Neural crest cell (in vitro differentiated cells): ENCODE data around the gene DNASE2B. TPM values are rescaled to one million over a fixed set of nuclear protein-coding genes. Genes with fewer than 3 reads are reported as not detected.

Experiments used
- DNase-seq: peaks from one replicate; pipeline ENCODE4 v3.0.0; 2021; ENCODE audit warnings: low read depth, mixed read lengths, low spot score
- H3K27ac Mint-ChIP-seq: one replicate; pipeline ENCODE4 v1.8.0; 2021; ENCODE audit warnings: mild to moderate bottlenecking, mixed read lengths; ENCODE audit not compliant: unreplicated experiment
- H3K27me3 Mint-ChIP-seq: 2 replicates; pipeline ENCODE4 v1.8.0; 2021; ENCODE audit warnings: low read depth, mild to moderate bottlenecking, mixed read lengths
- H3K36me3 Mint-ChIP-seq: 2 replicates; pipeline ENCODE4 v1.8.0; 2021; ENCODE audit warnings: low read depth, mild to moderate bottlenecking, mixed read lengths
- H3K4me1 Mint-ChIP-seq: 2 replicates; pipeline ENCODE4 v1.8.0; 2021; ENCODE audit warnings: mixed read lengths
- H3K4me3 Mint-ChIP-seq: one replicate; pipeline ENCODE4 v1.8.0; 2021; ENCODE audit warnings: mild to moderate bottlenecking, mixed read lengths
- H3K9me3 Mint-ChIP-seq: 2 replicates; pipeline ENCODE4 v1.8.0; 2021; ENCODE audit warnings: mixed read lengths
- total RNA-seq: library from RNA; stranded (reverse); gene quantifications from 2 replicates; pipeline ENCODE4 v1.2.1, GENCODE V29; 2021
- TF ChIP-seq, protein P1 (sequence below): fragments of 200-600 bp; sonication (generic); conservative IDR thresholded peaks from 2 replicates; pipeline ENCODE4 v1.5.0; 2021; ENCODE audit warnings: antibody characterized with exemption, mild to moderate bottlenecking

DNASE2B gene
- total RNA-seq, 1 donor from 2014 or later, result not detected

DNA sequence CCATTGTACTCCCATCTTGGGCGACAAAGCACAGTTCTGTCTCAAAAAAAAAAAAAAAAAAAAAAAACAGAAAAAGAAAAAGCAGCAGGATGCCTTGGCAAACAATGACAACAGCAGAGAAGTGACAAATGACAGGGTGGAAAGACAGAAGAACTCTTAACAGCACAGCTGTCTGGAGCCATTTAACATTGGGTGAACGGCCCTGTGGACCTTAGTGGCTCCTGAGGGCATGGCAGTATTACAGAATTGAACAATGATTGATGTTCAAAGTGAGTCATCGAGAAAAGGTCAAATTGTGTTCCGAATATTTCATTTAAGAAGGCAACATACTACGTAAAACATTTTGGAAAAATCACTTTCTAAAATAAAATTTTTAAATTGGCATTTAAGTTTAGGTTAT is 30.0 kb downstream of the DNASE2B start:
- Mint-ChIP-seq H3K4me1 (peaks cover 7% of the 10 kb centered on the region), H3K36me3 (peaks cover 4% of the 10 kb centered on the region), H3K9me3 (peaks cover 16% of the 10 kb centered on the region), H3K4me3 (no peak overlapping the region), H3K27me3 (no peaks in the 10 kb centered on the region), H3K27ac (no peak overlapping the region)
- TF ChIP-seq, protein P1, sequence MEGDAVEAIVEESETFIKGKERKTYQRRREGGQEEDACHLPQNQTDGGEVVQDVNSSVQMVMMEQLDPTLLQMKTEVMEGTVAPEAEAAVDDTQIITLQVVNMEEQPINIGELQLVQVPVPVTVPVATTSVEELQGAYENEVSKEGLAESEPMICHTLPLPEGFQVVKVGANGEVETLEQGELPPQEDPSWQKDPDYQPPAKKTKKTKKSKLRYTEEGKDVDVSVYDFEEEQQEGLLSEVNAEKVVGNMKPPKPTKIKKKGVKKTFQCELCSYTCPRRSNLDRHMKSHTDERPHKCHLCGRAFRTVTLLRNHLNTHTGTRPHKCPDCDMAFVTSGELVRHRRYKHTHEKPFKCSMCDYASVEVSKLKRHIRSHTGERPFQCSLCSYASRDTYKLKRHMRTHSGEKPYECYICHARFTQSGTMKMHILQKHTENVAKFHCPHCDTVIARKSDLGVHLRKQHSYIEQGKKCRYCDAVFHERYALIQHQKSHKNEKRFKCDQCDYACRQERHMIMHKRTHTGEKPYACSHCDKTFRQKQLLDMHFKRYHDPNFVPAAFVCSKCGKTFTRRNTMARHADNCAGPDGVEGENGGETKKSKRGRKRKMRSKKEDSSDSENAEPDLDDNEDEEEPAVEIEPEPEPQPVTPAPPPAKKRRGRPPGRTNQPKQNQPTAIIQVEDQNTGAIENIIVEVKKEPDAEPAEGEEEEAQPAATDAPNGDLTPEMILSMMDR, result no peak
- DNase-seq, result no peak

DNA sequence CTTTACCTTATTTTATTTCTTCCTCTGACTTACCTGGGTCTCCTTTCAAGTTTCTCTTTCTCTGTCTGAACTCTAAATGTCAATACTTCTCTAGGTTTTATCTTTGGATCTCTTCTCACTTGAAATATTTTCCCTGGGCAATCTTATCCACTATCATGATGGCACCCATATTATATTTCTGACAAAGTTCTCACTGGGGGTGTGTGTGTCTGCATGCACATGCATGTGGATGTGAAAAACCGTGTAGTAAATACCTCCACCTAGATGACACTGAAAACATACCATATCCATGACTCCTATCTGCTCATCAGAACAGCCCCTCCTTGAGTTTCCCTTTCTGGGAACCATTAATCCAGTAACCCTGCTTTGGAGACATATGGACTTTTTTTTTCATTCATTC is 30.9 kb downstream of the DNASE2B start:
- Mint-ChIP-seq H3K27me3 (no peaks in the 10 kb centered on the region), H3K4me1 (peaks cover 15% of the 10 kb centered on the region), H3K9me3 (peaks cover 16% of the 10 kb centered on the region), H3K36me3 (peaks cover 4% of the 10 kb centered on the region), H3K4me3 (no peak overlapping the region), H3K27ac (no peak overlapping the region)
- DNase-seq, result no peak
- TF ChIP-seq, protein P1, result no peak

DNA sequence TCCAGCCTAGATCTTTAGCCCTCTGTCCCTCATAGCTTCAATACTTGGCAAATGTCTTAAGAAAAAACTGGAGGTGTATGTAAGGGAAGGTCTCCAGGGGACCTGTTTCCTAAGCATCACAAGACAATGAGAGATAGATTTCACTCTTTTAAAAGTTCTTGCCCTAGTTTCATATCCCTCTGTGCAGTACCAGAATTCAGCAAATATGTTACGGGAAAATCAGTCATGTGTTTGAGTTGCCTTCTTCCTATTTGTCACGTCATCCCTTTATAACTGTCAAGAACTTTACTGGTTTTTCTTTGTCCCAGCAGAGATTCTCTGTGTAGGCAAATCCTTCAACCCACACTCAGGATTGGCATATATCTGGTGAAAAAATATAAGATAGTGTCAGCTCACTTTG is 32.3 kb downstream of the DNASE2B start:
- H3K9me3 Mint-ChIP-seq, result peaks cover 16% of the 10 kb centered on the region
- no peaks in the 10 kb centered on the region for H3K27me3 Mint-ChIP-seq
- H3K36me3 Mint-ChIP-seq, result peaks cover 4% of the 10 kb centered on the region
- H3K27ac Mint-ChIP-seq, result no peak overlapping the region
- H3K4me3 Mint-ChIP-seq, result no peak overlapping the region
- TF ChIP-seq, protein P1, result no peak
- peaks cover 15% of the 10 kb centered on the region for H3K4me1 Mint-ChIP-seq
- no peak for DNase-seq

DNA sequence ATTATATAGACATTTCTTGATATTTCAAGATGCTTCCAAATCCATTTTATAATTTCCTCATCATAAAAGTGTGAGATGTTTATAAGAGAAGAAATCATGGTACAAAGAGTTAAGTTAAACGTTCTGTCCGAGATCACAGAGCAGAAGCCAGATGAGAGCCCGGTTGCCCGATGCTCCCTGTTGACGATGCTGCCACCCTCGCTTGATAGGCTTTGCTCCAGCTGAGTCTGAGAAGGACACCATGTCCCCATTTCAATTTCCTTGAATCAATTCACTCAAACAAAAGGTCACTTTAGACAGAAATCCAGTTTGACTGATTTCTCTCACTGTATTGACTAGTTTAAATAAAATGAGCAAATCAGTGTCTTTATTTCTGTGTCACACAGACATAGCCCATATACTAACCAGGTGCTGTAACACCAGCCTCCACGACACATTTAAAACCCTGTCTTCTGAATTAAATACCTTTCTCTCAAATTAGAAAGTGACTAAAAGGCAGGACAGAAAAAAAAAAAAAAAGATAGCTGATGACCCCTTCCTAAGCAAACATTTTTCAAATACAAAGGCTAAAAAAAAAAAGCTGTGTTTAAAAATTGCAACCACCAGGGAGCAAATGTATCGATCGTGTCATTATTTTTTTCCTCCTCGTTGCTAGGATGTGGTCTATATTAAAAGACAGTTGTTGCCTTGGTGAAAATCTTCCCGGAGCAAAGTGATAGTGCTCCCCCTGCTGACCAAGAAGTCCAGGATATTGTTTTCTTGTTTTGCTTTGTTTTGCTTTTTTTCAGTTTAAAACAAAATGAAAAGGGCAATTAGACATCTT is 35.2 kb downstream of the DNASE2B start:
- peak; percentile 53 for DNase-seq
- Mint-ChIP-seq H3K27ac (no peak overlapping the region), H3K36me3 (peaks cover 4% of the 10 kb centered on the region), H3K9me3 (peaks cover 16% of the 10 kb centered on the region), H3K27me3 (no peaks in the 10 kb centered on the region), H3K4me3 (peak overlapping the region; percentile 48), H3K4me1 (peaks cover 15% of the 10 kb centered on the region)
- TF ChIP-seq, protein P1, result peak; percentile 92

DNA sequence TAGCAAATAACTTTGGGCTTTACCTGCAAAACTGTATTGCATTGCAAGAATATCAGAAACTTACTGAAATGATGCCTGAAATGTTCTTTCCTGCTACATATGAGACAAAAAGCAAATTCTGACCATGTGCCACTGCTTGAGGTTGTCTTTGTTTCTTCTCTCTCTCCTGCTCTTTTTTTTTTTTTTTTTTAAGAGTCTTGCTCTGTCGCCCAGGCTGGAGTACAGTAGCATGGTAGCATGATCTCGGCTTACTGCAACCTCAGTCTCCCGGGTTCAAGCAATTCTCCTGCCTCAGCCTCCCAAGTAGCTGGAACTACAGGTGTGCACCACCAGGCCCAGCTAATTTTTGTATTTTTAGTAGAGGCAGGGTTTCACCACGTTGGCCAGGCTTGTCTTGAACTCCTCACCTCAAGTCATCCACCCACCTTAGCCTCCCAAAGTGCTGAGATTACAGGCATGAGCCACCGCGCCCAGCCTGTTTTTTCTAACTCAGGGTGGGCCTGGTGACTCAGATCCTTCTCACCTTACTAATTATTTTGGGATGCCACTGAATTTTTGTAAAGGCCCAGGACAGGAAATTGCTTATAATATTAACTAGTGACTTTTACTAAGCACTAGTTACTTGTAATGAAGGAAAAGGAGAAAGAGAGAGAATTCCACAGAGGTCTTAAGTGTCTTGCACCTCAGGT is 35.9 kb downstream of the DNASE2B start:
- Mint-ChIP-seq H3K27ac (no peak overlapping the region), H3K9me3 (peaks cover 11% of the 10 kb centered on the region), H3K27me3 (no peaks in the 10 kb centered on the region), H3K4me3 (no peak overlapping the region), H3K4me1 (peaks cover 10% of the 10 kb centered on the region), H3K36me3 (peaks cover 4% of the 10 kb centered on the region)
- TF ChIP-seq, protein P1, result peak; percentile 31
- no peak for DNase-seq
